CD4-positive, alpha-beta T cell (primary cell): Measurements from ENCODE around the gene GCNT2. TPM values are rescaled to one million over a fixed set of nuclear protein-coding genes. Genes with fewer than 3 reads are reported as not detected.

Experiments used
- ATAC-seq: fragments of 200-7000 bp; cut with Tn5 transposase; one replicate; pipeline ENCODE4 v1.10.0; 2022; ENCODE audit warnings: mild to moderate bottlenecking; ENCODE audit not compliant: poor library complexity
- CTCF ChIA-PET: fragments of 350-600 bp; sonication (Branson Sonifier 250); formaldehyde crosslinking; loops from one replicate; lab custom pipeline; 2021; ENCODE audit warnings: antibody characterized with exemption, inconsistent platforms; lab: Charles Lee
- POLR2A ChIA-PET: fragments of 350-600 bp; sonication (Branson Sonifier 250); formaldehyde crosslinking; loops from one replicate; lab custom pipeline; 2021; ENCODE audit warnings: antibody characterized with exemption, inconsistent platforms; lab: Charles Lee
- DNase-seq, 14 experiments: peaks; one replicate each; pipeline ENCODE4 v3.0.0-alpha.2; 2013 to 2020; ENCODE audit warnings: mixed read lengths in 2 of 14
- H3K27ac ChIP-seq, 2 donors: one replicate each; pipeline versions ENCODE4 v1.5.1 to v1.7.0; 2013; ENCODE audit warnings: low read length in 2 of 2, low read depth in 1 of 2, mild to moderate bottlenecking in 1 of 2
- H3K27me3 ChIP-seq, 2 experiments: 1 replicate in 1 of 2; 2 replicates in 1 of 2; pipeline versions ENCODE4 v1.6.1 to v1.7.0; 2013; ENCODE audit warnings: low read length in 2 of 2, control low read depth in 1 of 2, mild to moderate bottlenecking in 1 of 2, moderate library complexity in 1 of 2; ENCODE audit not compliant: insufficient read depth in 2 of 2, control insufficient read depth in 1 of 2
- H3K36me3 ChIP-seq: one replicate; pipeline ENCODE4 v1.6.1; 2013; ENCODE audit warnings: low read length, control low read depth; ENCODE audit not compliant: insufficient read depth
- H3K4me1 ChIP-seq: one replicate; pipeline ENCODE4 v1.6.1; 2013; ENCODE audit warnings: low read length, control low read depth; ENCODE audit not compliant: insufficient read depth
- H3K4me3 ChIP-seq: one replicate; pipeline ENCODE4 v1.5.1; 2013; ENCODE audit warnings: mild to moderate bottlenecking, low read length, moderate library complexity
- H3K9me3 ChIP-seq, 2 experiments: 1 replicate in 1 of 2; 2 replicates in 1 of 2; pipeline versions ENCODE4 v1.6.1 to v1.7.0; 2013; ENCODE audit warnings: low read length in 2 of 2, mild to moderate bottlenecking in 2 of 2, control low read depth in 1 of 2, moderate library complexity in 1 of 2; ENCODE audit not compliant: control insufficient read depth in 1 of 2, insufficient read depth in 1 of 2
- H3K27ac Mint-ChIP-seq: one replicate; pipeline ENCODE4 v1.8.0; 2020; ENCODE audit warnings: mixed read lengths
- H3K27me3 Mint-ChIP-seq: one replicate; pipeline ENCODE4 v1.8.0; 2021; ENCODE audit warnings: mixed read lengths
- H3K36me3 Mint-ChIP-seq: one replicate; pipeline ENCODE4 v1.8.0; 2021; ENCODE audit warnings: low read depth, mixed read lengths
- H3K4me1 Mint-ChIP-seq: one replicate; pipeline ENCODE4 v1.8.0; 2021; ENCODE audit warnings: low read depth, mixed read lengths
- H3K4me3 Mint-ChIP-seq: one replicate; pipeline ENCODE4 v1.8.0; 2020; ENCODE audit warnings: mild to moderate bottlenecking, mixed read lengths
- H3K9me3 Mint-ChIP-seq: one replicate; pipeline ENCODE4 v1.8.0; 2020; ENCODE audit warnings: mixed read lengths
- CTCF ChIP-seq: fragments of 200-600 bp; IDR thresholded peaks from one replicate; pipeline ENCODE4 v1.8.0; 2022; ENCODE audit warnings: antibody characterized with exemption, mild to moderate bottlenecking
- intact Hi-C, 2 experiments: fragments of 100-400 bp; cut with DNase I in 1 of 2; cut with micrococcal nuclease in 1 of 2; formaldehyde crosslinking; loops; one replicate each; pipeline versions ENCODE4 v1.15.1 to v1.9.0; 2023 to 2025; cut with DNase I, micrococcal nuclease
- total RNA-seq, 174 experiments: library from RNA in 2 of 174; stranded (reverse) in 2 of 174; gene quantifications; one replicate each; pipeline ENCODE4 v1.2.3 and lab custom pipeline; 2021 to 2026

The GCNT2 gene
- total RNA-seq, 2 experiments from 2014 or later, result 1.5 to 1.8 TPM

- Histone ChIP-seq H3K36me3 (no peaks in the 10 kb centered on the region), H3K27me3 (no peaks in the 10 kb centered on the region), H3K4me3 (no peak overlapping the region), H3K4me1 (no peaks in the 10 kb centered on the region), H3K27ac (no peak overlapping the region), H3K9me3 (no peaks in the 10 kb centered on the region)
- Mint-ChIP-seq H3K27me3 (no peaks in the 10 kb centered on the region), H3K36me3 (no peaks in the 10 kb centered on the region), H3K9me3 (no peaks in the 10 kb centered on the region), H3K4me3 (no peak overlapping the region), H3K27ac (no peak overlapping the region), H3K4me1 (no peaks in the 10 kb centered on the region)
- intact Hi-C loops, result no loop called here
- CTCF ChIA-PET, result no interaction called here
- ATAC-seq (no peak), DNase-seq (no peak)
- POLR2A ChIA-PET, result no interaction called here
- TF ChIP-seq CTCF, result no peak
Measured at GRCh38 chr6:10520468-10520867, 683 bp upstream of the GCNT2 start.

- H3K27me3 Mint-ChIP-seq, result no peaks in the 10 kb centered on the region
- H3K27me3 ChIP-seq, result no peaks in the 10 kb centered on the region
Measured at GRCh38 chr6:10522929-10523573, 1.9 kb downstream of the GCNT2 start.

GRCh38 chr6:10526156-10526555 is 5.0 kb downstream of the GCNT2 start:
- no peaks in the 10 kb centered on the region for H3K36me3 ChIP-seq
- no peak overlapping the region for H3K27ac ChIP-seq
- H3K4me3 Mint-ChIP-seq, result no peak overlapping the region
- DNase-seq (no peak), ATAC-seq (no peak)
- H3K27me3 Mint-ChIP-seq, result no peaks in the 10 kb centered on the region
- intact Hi-C loops, result no loop called here
- no peaks in the 10 kb centered on the region for H3K9me3 Mint-ChIP-seq
- POLR2A ChIA-PET, result no interaction called here
- CTCF ChIA-PET, result no interaction called here
- no peak for TF ChIP-seq CTCF
- no peak overlapping the region for H3K27ac Mint-ChIP-seq
- H3K36me3 Mint-ChIP-seq, result peaks cover 13% of the 10 kb centered on the region
- H3K4me3 ChIP-seq, result no peak overlapping the region
- H3K27me3 ChIP-seq, result no peaks in the 10 kb centered on the region
- peaks cover 19% of the 10 kb centered on the region for H3K4me1 ChIP-seq
- H3K4me1 Mint-ChIP-seq, result peaks cover 24% of the 10 kb centered on the region
- no peaks in the 10 kb centered on the region for H3K9me3 ChIP-seq

More at GRCh38 chr6:10522929-10523573, 1.9 kb downstream of the GCNT2 start:
- ChIA-PET POLR2A (interaction anchor here (0.6 to 0.7 kb wide), 2 partner anchors 360 to 564 kb away, joined by 3 read pairs; no protein-coding TSS in a partner anchor), CTCF (no interaction called here)
- Mint-ChIP-seq H3K27ac (no peak overlapping the region), H3K9me3 (no peaks in the 10 kb centered on the region), H3K4me3 (no peak overlapping the region), H3K4me1 (peaks cover 1% of the 10 kb centered on the region), H3K36me3 (no peaks in the 10 kb centered on the region)
- DNase-seq (no peak), ATAC-seq (no peak)
- TF ChIP-seq CTCF, result no peak
- Histone ChIP-seq H3K4me3 (no peak overlapping the region), H3K9me3 (no peaks in the 10 kb centered on the region), H3K36me3 (no peaks in the 10 kb centered on the region), H3K27ac (no peak overlapping the region), H3K4me1 (peaks cover under 1% of the 10 kb centered on the region)
- intact Hi-C loops, result no loop called here
